Activated T-cell treated with anti-CD3 and anti-CD28 coated beads, Interleukin-2, amount 50 U/mL, for 72 hours (primary cell): ENCODE data around the gene CCR5AS.
"Not testable (repeated sequence)": the region's sequence is repeated elsewhere in the genome, so short reads cannot be mapped to it uniquely, and the experiment has no call there.

ENCODE experiments used
- ATAC-seq, 2 donors: fragments of 150-1000 bp; cut with Tn5 transposase; replicated peaks in 1 of 2; 2 replicates each; pipeline ENCODE4 v1.10.0; 2021; ENCODE audit warnings: moderate library complexity in 2 of 2, mild to moderate bottlenecking in 1 of 2
- DNase-seq, 2 donors: peaks; one replicate each; pipeline ENCODE4 v3.0.0; 2021 to 2022; ENCODE audit warnings: mixed read lengths in 1 of 2
- H3K27ac Mint-ChIP-seq: one replicate; pipeline ENCODE4 v1.8.0; 2022; ENCODE audit warnings: mild to moderate bottlenecking, moderate library complexity, mixed read lengths
- H3K27me3 Mint-ChIP-seq: one replicate; pipeline ENCODE4 v1.8.0; 2022; ENCODE audit warnings: low read depth, mixed read lengths
- H3K36me3 Mint-ChIP-seq, 2 donors: one replicate each; pipeline ENCODE4 v1.8.0; 2022; ENCODE audit warnings: mixed read lengths in 2 of 2, mild to moderate bottlenecking in 1 of 2; ENCODE audit not compliant: insufficient read depth in 2 of 2
- H3K4me1 Mint-ChIP-seq: one replicate; pipeline ENCODE4 v1.8.0; 2022; ENCODE audit warnings: low read depth, mixed read lengths
- H3K4me3 Mint-ChIP-seq, 2 donors: one replicate each; pipeline ENCODE4 v1.8.0; 2022; ENCODE audit warnings: mild to moderate bottlenecking in 2 of 2, mixed read lengths in 2 of 2, moderate library complexity in 2 of 2
- H3K9me3 Mint-ChIP-seq, 2 donors: one replicate each; pipeline ENCODE4 v1.8.0; 2022; ENCODE audit warnings: mixed read lengths in 2 of 2

CCR5AS gene

GRCh38 chr3:46440531-46441294 lies 33.8 kb upstream of the CCR5AS start:
- Mint-ChIP-seq H3K4me3 (no peak overlapping the region), H3K27me3 (no peaks in the 10 kb centered on the region), H3K4me1 (peaks cover 20% of the 10 kb centered on the region), H3K27ac (no peak overlapping the region), H3K36me3 (no peaks in the 10 kb centered on the region), H3K9me3 (no peaks in the 10 kb centered on the region)
- ATAC-seq (peak; percentile 92 to 93), DNase-seq (peak; percentile 16 to 23)

DNA sequence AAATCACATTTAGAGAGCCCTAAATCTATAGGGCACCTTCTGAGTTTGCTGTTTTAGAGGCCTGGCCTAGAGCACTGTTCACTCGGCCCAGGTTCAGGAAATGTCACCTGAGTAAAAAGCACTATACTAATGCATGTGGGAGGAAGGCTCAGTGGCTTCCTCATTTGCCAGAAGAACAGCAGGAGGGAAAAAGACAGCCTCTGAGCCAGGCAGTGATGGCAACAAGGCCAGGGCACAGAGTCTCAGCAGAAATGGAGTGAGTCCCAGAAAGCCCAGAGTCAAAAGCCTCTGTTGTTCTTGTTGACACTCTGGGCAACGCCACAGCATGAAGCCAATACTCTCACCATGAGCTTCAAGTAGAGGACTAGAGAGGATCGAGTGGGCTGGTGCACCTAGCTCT lies 32.0 kb upstream of the CCR5AS start:
- H3K27ac Mint-ChIP-seq, result no peak overlapping the region
- no peak for DNase-seq
- peaks cover 20% of the 10 kb centered on the region for H3K4me1 Mint-ChIP-seq
- no peak for ATAC-seq
- no peaks in the 10 kb centered on the region for H3K27me3 Mint-ChIP-seq
- no peaks in the 10 kb centered on the region for H3K9me3 Mint-ChIP-seq
- no peak overlapping the region for H3K4me3 Mint-ChIP-seq
- no peaks in the 10 kb centered on the region for H3K36me3 Mint-ChIP-seq

- Mint-ChIP-seq H3K36me3 (peaks cover 9 to 11% of the 10 kb centered on the region in 2 donors), H3K4me3 (no peak overlapping the region), H3K27ac (no peak overlapping the region), H3K9me3 (peaks cover 4 to 8% of the 10 kb centered on the region in 2 donors), H3K4me1 (no peaks in the 10 kb centered on the region), H3K27me3 (no peaks in the 10 kb centered on the region)
- no peak for DNase-seq
- no peak for ATAC-seq
Observed at GRCh38 chr3:46435081-46435726, 28.3 kb upstream of the CCR5AS start.

- Mint-ChIP-seq H3K4me1 (no peaks in the 10 kb centered on the region), H3K27me3 (no peaks in the 10 kb centered on the region)
- no peak for ATAC-seq
Observed at GRCh38 chr3:46433841-46434240, 27.0 kb upstream of the CCR5AS start.

DNA sequence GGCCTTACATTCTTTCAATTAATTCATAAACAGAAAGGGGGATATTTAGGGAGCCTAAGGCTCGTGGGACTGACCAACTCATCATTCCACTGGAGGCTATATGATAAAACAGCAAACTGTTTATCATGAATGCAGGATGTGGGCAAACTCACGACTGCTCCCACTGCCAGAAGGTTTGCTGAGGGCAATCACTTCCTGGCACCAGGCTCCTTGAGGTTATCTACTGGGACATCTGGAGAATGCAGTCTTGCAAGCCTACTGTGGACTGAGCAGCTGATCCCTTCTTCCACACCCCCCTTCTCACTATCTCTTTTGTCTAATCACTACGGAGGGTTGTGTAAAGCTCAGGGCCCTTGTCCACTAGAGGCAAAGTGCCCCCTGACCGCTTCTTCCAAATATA lies 26.3 kb upstream of the CCR5AS start:
- not testable (repeated sequence) for H3K9me3 Mint-ChIP-seq, H3K4me1 Mint-ChIP-seq, H3K27me3 Mint-ChIP-seq, DNase-seq, H3K4me3 Mint-ChIP-seq, ATAC-seq, H3K27ac Mint-ChIP-seq
- H3K36me3 Mint-ChIP-seq, result peaks cover 9 to 11% of the 10 kb centered on the region in 2 donors

More at GRCh38 chr3:46433841-46434240, 27.0 kb upstream of the CCR5AS start:
- Mint-ChIP-seq H3K9me3 (peaks cover 4 to 8% of the 10 kb centered on the region in 2 donors), H3K36me3 (peaks cover 9 to 11% of the 10 kb centered on the region in 2 donors), H3K4me3 (no peak overlapping the region), H3K27ac (no peak overlapping the region)
- DNase-seq, result no peak

DNA sequence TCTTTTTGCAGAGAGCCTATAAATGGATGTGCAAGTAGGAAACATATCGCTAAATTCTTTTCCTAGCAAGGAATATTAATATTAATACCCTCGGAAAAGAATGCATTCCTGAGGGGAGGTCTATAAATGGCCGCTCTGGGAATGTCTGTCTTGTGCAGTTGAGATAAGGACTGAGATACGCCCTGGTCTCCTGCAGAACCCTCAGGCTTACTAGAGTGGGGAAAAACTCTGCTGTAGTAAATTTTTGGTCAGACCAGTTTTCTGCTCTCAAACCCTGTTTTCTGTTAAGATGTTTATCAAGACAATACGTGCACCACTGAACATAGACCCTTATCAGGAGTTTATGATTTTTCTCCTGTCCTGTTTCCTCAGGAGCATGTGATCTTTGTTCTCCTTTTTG lies 25.0 kb upstream of the CCR5AS start:
- H3K4me3 Mint-ChIP-seq, ATAC-seq, H3K9me3 Mint-ChIP-seq, H3K27me3 Mint-ChIP-seq, H3K4me1 Mint-ChIP-seq, H3K27ac Mint-ChIP-seq, DNase-seq: not testable (repeated sequence)
- H3K36me3 Mint-ChIP-seq, result peaks cover 9 to 11% of the 10 kb centered on the region in 2 donors

GRCh38 chr3:46430879-46431278 lies 24.0 kb upstream of the CCR5AS start:
- not testable (repeated sequence) for H3K9me3 Mint-ChIP-seq, DNase-seq, H3K4me3 Mint-ChIP-seq, H3K27ac Mint-ChIP-seq, H3K4me1 Mint-ChIP-seq, ATAC-seq, H3K27me3 Mint-ChIP-seq
- peaks cover 9 to 11% of the 10 kb centered on the region in 2 donors for H3K36me3 Mint-ChIP-seq

DNA sequence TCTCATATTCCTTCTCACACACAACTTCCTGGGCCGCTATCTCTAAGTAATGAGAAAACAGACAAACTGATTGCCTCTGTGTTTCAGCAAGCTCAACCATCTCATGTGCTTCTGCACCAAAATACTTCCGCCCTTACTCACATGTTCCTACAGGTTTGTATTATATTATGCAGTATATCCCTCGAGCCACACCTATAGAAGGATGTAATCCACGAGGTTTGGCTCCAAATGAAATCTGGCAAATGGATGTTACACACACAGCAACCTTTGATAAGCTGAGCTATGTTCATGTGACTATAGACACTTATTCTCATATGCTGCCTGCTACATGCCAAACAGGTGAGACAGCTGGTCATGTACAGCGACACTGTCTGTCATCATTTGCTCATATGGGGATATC lies 22.8 kb upstream of the CCR5AS start:
- Mint-ChIP-seq H3K4me1 (peaks cover 6% of the 10 kb centered on the region), H3K9me3 (peaks cover 4 to 8% of the 10 kb centered on the region in 2 donors), H3K27me3 (no peaks in the 10 kb centered on the region), H3K36me3 (peaks cover 9 to 11% of the 10 kb centered on the region in 2 donors), H3K27ac (no peak overlapping the region), H3K4me3 (no peak overlapping the region)
- DNase-seq (no peak), ATAC-seq (no peak)

DNA sequence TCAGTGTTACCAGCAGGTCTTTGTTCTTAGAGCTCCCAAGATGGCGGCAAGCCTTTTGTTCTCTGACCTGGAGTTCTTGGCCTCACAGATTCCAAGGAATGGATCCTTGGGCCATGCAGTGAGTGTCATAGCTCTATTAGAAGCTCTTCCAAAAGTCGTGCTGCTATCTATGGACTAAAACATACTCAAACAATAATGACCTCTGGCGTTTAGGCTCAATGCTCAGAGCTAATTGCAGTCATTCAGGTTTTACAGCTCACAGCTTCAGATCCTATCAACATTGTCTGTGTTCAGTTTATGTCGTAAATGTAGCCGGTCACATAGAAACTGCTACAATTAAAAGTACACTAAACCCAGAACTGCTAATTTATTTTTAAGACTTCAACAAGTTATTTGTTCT lies 22.4 kb upstream of the CCR5AS start:
- H3K27me3 Mint-ChIP-seq, result no peaks in the 10 kb centered on the region
- peaks cover 9 to 11% of the 10 kb centered on the region in 2 donors for H3K36me3 Mint-ChIP-seq
- peaks cover 6% of the 10 kb centered on the region for H3K4me1 Mint-ChIP-seq
- no peak overlapping the region for H3K4me3 Mint-ChIP-seq
- H3K9me3 Mint-ChIP-seq, result peaks cover 4 to 8% of the 10 kb centered on the region in 2 donors
- H3K27ac Mint-ChIP-seq, result no peak overlapping the region
- no peak for ATAC-seq
- no peak for DNase-seq

GRCh38 chr3:46427916-46428833 lies 21.3 kb upstream of the CCR5AS start:
- no peak overlapping the region for H3K27ac Mint-ChIP-seq
- H3K9me3 Mint-ChIP-seq, result peaks cover 4 to 8% of the 10 kb centered on the region in 2 donors
- no peak overlapping the region for H3K4me3 Mint-ChIP-seq
- DNase-seq (no peak), ATAC-seq (no peak)
- H3K36me3 Mint-ChIP-seq, result peaks cover 7 to 8% of the 10 kb centered on the region in 2 donors
- H3K4me1 Mint-ChIP-seq, result peaks cover 6% of the 10 kb centered on the region
- no peaks in the 10 kb centered on the region for H3K27me3 Mint-ChIP-seq

DNA sequence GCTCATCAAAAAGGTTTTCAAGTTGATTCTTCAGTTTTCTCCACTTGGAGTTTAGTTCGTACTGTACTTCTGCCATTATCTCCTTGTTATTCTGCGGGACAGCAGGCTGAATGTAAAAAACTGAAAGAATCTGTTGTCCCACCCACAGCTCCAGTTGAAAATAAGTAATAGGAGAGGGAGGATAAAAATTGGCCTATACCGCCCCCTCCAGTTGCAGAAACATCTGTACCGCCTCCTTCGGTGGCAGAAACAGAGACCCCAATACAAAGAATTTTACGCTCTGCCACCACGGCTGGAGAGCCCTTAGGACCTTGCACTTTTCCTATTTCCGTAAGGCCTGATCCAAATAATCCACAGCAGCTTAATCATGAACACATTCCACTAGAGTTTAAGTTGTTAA lies 20.5 kb upstream of the CCR5AS start:
- not testable (repeated sequence) for DNase-seq, H3K36me3 Mint-ChIP-seq, H3K27ac Mint-ChIP-seq, H3K4me3 Mint-ChIP-seq, H3K4me1 Mint-ChIP-seq, H3K27me3 Mint-ChIP-seq, ATAC-seq, H3K9me3 Mint-ChIP-seq

DNA sequence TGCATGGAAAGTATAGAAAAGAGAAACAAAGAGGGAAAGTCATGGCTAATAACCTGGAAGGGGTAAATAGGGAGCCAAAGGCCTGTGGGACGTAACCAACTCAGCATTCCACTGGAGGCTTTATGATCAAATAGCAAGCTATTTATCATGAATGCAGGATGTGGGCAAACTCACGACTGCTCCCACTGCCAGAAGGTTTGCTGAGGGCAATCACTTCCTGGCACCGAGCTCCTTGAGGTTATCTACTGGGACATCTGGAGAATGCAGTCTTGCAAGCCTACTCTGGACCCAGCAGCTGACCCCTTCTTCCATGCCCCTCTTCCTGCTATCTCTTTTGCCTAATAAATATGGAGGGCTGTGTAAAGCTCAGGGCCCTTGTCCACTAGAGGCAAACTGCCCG lies 19.6 kb upstream of the CCR5AS start:
- not testable (repeated sequence) for H3K4me3 Mint-ChIP-seq, H3K36me3 Mint-ChIP-seq, H3K4me1 Mint-ChIP-seq, ATAC-seq, H3K27me3 Mint-ChIP-seq, H3K9me3 Mint-ChIP-seq, DNase-seq, H3K27ac Mint-ChIP-seq

DNA sequence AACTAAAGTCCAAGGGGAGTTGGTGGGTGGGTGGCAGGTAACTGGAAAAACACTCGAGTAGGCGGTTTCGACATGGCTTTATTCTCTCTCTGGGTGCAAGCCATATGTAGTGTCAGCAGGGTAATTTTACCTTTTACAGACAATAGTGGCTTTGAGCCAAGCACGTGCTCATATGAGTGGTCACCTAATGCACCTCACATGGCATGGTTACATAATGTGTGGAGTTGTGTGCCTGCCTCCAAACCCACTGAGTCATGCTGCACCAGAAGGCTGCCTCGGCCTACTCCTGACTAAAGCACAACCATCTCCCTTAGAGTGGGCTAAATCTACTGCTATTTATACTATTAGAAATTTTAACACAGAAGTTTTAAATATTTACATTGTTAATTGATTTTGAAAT lies 16.7 kb upstream of the CCR5AS start:
- no peak for ATAC-seq
- Mint-ChIP-seq H3K36me3 (no peaks in the 10 kb centered on the region), H3K9me3 (no peaks in the 10 kb centered on the region), H3K4me3 (no peak overlapping the region), H3K27me3 (no peaks in the 10 kb centered on the region), H3K4me1 (peaks cover 6% of the 10 kb centered on the region), H3K27ac (no peak overlapping the region)
- DNase-seq, result no peak
